ENCODE measurements around the gene UBE2F. TPM values are rescaled to one million over a fixed set of nuclear protein-coding genes. Genes with fewer than 3 reads are reported as not detected.

UBE2F gene
- total RNA-seq (10 to 100 TPM; 50.7 to 81.5 (median 66.4) TPM), polyA plus RNA-seq (100 to 1,000 TPM in 1 of 3 donors, 10 to 100 TPM in 2; 51.9 to 115 (median 73.3) TPM)

- intact Hi-C loops (cut with DNase I), result loop anchor here (1.0 to 5.0 kb wide), 3 partner anchors 40 to 109 kb away; partner anchors contain the start of gene SCLY
Observed at GRCh38 chr2:237966565-237967462, at the start of gene UBE2F. Gene UBE2F (plus strand): TSS chr2:237967014. CDS start chr2:237973108, 6,094 bp downstream.

GRCh38 chr2:237917696-237918374 lies 49.0 kb upstream of the UBE2F start:
- Histone ChIP-seq H3K4me3 (no peak overlapping the region), H3K4me1 (peaks cover 0 to 11% (median 3%) of the 10 kb centered on the region in 4 donors), H3K27me3 (no peaks in the 10 kb centered on the region), H3K9me3 (no peaks in the 10 kb centered on the region), H3K27ac (no peak overlapping the region), H3K36me3 (peaks cover 0 to 15% (median 2%) of the 10 kb centered on the region in 4 donors)
- WGBS, 2 donors, result 92 to 94% methylated on average over 5 of the region's 5 CpGs
- DNase-seq, result no peak
- TF ChIP-seq POLR2A (IDR thresholded peaks at IDR 0.05) (no peak), CTCF (IDR thresholded peaks at IDR 0.05) (no peak), EP300 (IDR thresholded peaks at IDR 0.05) (no peak), POLR2AphosphoS5 (IDR thresholded peaks at IDR 0.05) (no peak)
- intact Hi-C loops (cut with DNase I), result no loop called here

More at GRCh38 chr2:237966565-237967462, at the start of gene UBE2F:
- Histone ChIP-seq H3K4me3 (peak within 1 kb of the TSS; percentile 55 to 79 (median 72)), H3K4me1 (peaks cover 0 to 41% (median 28%) of the 10 kb centered on the region in 4 donors), H3K27me3 (no peaks in the 10 kb centered on the region), H3K9me3 (no peaks in the 10 kb centered on the region), H3K27ac (peak within 1 kb of the TSS; percentile 71 to 82 (median 80)), H3K36me3 (no peaks in the 10 kb centered on the region)
- 0% methylated on average over 123 of the region's 123 CpGs for WGBS, 2 donors
- TF ChIP-seq POLR2AphosphoS5 (IDR thresholded peaks at IDR 0.05) (peak; percentile 56 to 86 (median 80)), POLR2A (IDR thresholded peaks at IDR 0.05) (no peak), EP300 (IDR thresholded peaks at IDR 0.05) (peak in 1 of 4 donors; percentile 53)
- peak; percentile 98 for DNase-seq

- H3K27me3 ChIP-seq, result no peaks in the 10 kb centered on the region
- DNase-seq, result peak; percentile 60
- no peaks in the 10 kb centered on the region for H3K9me3 ChIP-seq
- peak overlapping the region; percentile 4 to 51 (median 36) for H3K27ac ChIP-seq
- H3K36me3 ChIP-seq, result peaks cover 0 to 11% (median 0%) of the 10 kb centered on the region in 4 donors
- intact Hi-C loops (cut with DNase I), result no loop called here
- WGBS, 2 donors, result 46 to 73% methylated on average over 6 of the region's 6 CpGs
- no peak overlapping the region for H3K4me3 ChIP-seq
- TF ChIP-seq EP300 (IDR thresholded peaks at IDR 0.05) (no peak), POLR2AphosphoS5 (IDR thresholded peaks at IDR 0.05) (no peak), CTCF (IDR thresholded peaks at IDR 0.05) (no peak), POLR2A (IDR thresholded peaks at IDR 0.05) (no peak)
- H3K4me1 ChIP-seq, result peaks cover 0 to 19% (median 14%) of the 10 kb centered on the region in 4 donors
Observed at GRCh38 chr2:237919593-237919992, 47.2 kb upstream of the UBE2F start.

- Histone ChIP-seq H3K9me3 (no peaks in the 10 kb centered on the region), H3K36me3 (peaks cover 0 to 8% (median 0%) of the 10 kb centered on the region in 4 donors), H3K27ac (no peak overlapping the region), H3K4me3 (no peak overlapping the region), H3K4me1 (peaks cover 0 to 19% (median 14%) of the 10 kb centered on the region in 4 donors), H3K27me3 (no peaks in the 10 kb centered on the region)
- 80 to 86% methylated on average over 14 of the region's 14 CpGs for WGBS, 2 donors
- intact Hi-C loops (cut with DNase I), result loop anchor here (5.0 kb wide), 2 partner anchors 142 to 342 kb away; partner anchors contain the start of gene SCLY
- peak; percentile 58 for DNase-seq
- TF ChIP-seq CTCF (IDR thresholded peaks at IDR 0.05), result no peak
- TF ChIP-seq POLR2A (IDR thresholded peaks at IDR 0.05), result no peak
- no peak for TF ChIP-seq POLR2AphosphoS5 (IDR thresholded peaks at IDR 0.05)
- no peak for TF ChIP-seq EP300 (IDR thresholded peaks at IDR 0.05)
Observed at GRCh38 chr2:237920673-237921072, 46.1 kb upstream of the UBE2F start.
